Fibroblast of pulmonary artery (primary cell): ENCODE measurements around the gene STRIT1.

Source experiments
- DNase-seq: peaks from one replicate; pipeline ENCODE4 v3.0.0-alpha.2; 2010; ENCODE audit warnings: low read depth
- H3K4me3 ChIP-seq: replicated peaks from 2 replicates; pipeline ENCODE4 v1.5.1; 2011; ENCODE audit warnings: low read depth, mild to moderate bottlenecking, control low read depth, low read length, moderate library complexity
- CTCF ChIP-seq: IDR thresholded peaks from 2 replicates; pipeline ENCODE4 v1.5.1; 2011; ENCODE audit warnings: mild to moderate bottlenecking, control low read depth, low read length, inconsistent platforms; ENCODE audit errors: missing control alignments

STRIT1 gene

GRCh38 chr3:155304394-155304793 is 10.9 kb upstream of the STRIT1 start:
- no peak overlapping the region for H3K4me3 ChIP-seq
- DNase-seq: no peak
- no peak for TF ChIP-seq CTCF

- no peak overlapping the region for H3K4me3 ChIP-seq
- no peak for DNase-seq
- no peak for TF ChIP-seq CTCF
These were observed 10.1 kb upstream of the STRIT1 start for GRCh38 chr3:155303540-155304097.

GRCh38 chr3:155302891-155303290 is 9.4 kb upstream of the STRIT1 start:
- TF ChIP-seq CTCF: no peak
- H3K4me3 ChIP-seq: no peak overlapping the region
- DNase-seq: no peak

- peak; percentile 25 for DNase-seq
- no peak overlapping the region for H3K4me3 ChIP-seq
- no peak for TF ChIP-seq CTCF
These were observed 9.0 kb upstream of the STRIT1 start for GRCh38 chr3:155302481-155302880.

- no peak overlapping the region for H3K4me3 ChIP-seq
- DNase-seq: no peak
- TF ChIP-seq CTCF: no peak
These were observed 3.6 kb upstream of the STRIT1 start for GRCh38 chr3:155297100-155297499.

GRCh38 chr3:155296413-155296812 is 2.9 kb upstream of the STRIT1 start:
- H3K4me3 ChIP-seq: no peak overlapping the region
- no peak for DNase-seq
- no peak for TF ChIP-seq CTCF

GRCh38 chr3:155292693-155293092 is 790 bp downstream of the STRIT1 start:
- H3K4me3 ChIP-seq: no peak overlapping the region
- no peak for DNase-seq
- no peak for TF ChIP-seq CTCF
